ENCODE results near the gene FREM3.
A peak's percentile ranks its signal among the peaks of the same experiment; 100 is the strongest.
"Not testable (repeated sequence)": the region's sequence is repeated elsewhere in the genome, so short reads cannot be mapped to it uniquely, and the experiment has no call there.

Gene FREM3

GRCh38 chr4:143700416-143701352 lies at the start of gene FREM3:
TSS of gene FREM3 (minus strand) at chr4:143700675. CDS start at chr4:143700675, 0 bp downstream.
- DNase-seq (ENCODE audit: low spot score), result no peak

GRCh38 chr4:143745874-143746273 lies 45.4 kb upstream of the FREM3 start:
- DNase-seq (ENCODE audit: low spot score), result no peak

DNA sequence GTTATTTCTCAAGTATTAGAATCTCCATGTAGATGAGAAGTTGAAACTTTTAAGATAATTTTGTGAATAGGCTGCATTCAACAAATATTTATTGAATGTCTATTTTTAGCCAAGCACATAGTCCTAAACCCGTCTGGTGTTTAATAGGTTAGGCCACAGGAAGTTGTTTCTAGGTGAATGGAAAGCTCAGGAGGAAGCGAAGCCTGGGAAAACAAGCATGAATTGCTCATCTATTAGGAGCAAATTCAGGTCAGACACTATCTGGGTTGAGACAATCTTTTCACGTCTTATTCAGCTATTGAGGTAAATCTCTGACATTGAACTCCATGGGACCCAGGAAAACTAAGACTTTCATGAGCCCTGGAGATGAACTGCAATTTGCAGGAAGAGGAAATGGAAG lies 43.1 kb upstream of the FREM3 start:
- DNase-seq (ENCODE audit: low spot score), result no peak

GRCh38 chr4:143742834-143743233 lies 42.4 kb upstream of the FREM3 start:
- no peak for DNase-seq (ENCODE audit: low spot score)

DNA sequence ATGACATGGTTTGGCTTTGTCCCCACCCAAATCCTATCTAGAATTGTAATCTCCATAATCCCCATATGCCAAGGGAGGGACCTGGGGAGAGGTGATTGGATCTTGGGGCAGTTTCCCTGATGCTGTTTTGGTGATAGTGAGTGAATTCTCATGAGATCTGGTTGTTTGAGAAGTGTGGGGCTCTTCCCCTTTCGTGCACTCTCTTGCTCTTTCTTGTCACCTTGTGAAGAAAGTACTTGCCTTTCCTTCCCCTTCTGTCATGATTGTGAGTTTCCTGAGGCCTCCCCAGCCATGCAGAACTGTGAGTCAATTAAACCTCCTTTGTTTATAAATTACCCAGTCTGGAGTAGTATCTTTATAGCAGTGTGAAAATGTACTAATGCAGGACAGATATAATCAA lies 36.4 kb upstream of the FREM3 start:
- no peak for DNase-seq (ENCODE audit: low spot score)

GRCh38 chr4:143736061-143736460 lies 35.6 kb upstream of the FREM3 start:
- DNase-seq (ENCODE audit: low spot score), result not testable (repeated sequence)

DNA sequence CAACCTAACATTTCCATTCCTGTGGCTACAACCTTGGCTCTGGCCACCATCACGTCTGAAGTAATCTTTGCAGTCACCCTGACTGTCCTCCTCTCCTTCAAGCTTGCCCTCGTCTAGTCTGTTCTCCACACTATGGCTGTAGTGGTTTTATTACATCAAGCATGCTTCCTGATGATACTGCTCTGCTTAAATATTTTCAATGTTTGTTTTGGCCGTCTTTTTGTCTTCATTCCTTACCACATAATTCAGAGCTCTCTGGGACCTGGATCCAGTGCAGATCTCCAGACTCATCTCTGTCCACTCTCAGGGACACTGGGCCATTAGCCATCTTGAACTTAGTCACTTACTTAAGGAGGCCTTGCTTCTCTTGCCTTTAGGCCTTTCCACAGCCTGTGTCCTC lies 27.7 kb upstream of the FREM3 start:
- no peak for DNase-seq (ENCODE audit: low spot score)

DNA sequence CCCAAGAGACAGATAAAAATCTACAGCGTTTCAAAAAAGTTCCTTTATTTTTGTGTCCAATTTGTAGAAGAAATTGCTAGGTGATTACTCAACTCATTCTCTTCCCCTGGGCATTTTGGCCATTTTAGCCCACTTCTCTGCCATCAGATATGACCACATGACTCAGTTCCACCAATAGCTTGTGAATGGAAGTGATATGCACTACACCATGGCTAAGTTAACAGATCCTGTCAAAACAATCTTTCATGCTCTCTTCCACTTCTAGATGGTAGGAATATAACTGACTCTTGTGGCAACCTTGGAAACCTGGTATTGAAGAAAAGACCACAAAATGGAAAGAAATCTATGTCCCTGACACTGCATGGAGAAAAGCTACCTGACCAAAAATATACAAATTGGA lies 26.2 kb upstream of the FREM3 start:
- no peak for DNase-seq (ENCODE audit: low spot score)

DNA sequence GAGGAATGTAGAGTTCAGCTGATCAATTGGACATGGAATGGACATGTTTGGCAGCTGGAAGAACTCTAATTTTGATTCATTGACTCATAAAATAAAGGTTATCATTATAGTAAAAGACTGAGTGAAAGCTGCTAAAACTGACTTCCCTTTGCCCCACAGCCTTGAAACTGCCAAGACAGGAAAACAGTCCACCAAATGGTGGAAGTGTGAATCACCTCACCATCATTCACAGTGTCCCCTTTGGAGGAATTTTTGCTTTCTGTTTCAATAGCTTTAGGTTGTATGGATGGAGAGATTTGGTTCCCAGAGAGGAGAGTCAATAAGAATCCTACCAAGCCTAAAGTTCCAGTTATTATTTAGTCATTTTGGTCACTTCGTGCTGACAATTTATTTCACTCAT lies 20.8 kb upstream of the FREM3 start:
- DNase-seq (ENCODE audit: low spot score), result no peak

GRCh38 chr4:143718748-143719147 lies 18.3 kb upstream of the FREM3 start:
- DNase-seq (ENCODE audit: low spot score), result not testable (repeated sequence)

DNA sequence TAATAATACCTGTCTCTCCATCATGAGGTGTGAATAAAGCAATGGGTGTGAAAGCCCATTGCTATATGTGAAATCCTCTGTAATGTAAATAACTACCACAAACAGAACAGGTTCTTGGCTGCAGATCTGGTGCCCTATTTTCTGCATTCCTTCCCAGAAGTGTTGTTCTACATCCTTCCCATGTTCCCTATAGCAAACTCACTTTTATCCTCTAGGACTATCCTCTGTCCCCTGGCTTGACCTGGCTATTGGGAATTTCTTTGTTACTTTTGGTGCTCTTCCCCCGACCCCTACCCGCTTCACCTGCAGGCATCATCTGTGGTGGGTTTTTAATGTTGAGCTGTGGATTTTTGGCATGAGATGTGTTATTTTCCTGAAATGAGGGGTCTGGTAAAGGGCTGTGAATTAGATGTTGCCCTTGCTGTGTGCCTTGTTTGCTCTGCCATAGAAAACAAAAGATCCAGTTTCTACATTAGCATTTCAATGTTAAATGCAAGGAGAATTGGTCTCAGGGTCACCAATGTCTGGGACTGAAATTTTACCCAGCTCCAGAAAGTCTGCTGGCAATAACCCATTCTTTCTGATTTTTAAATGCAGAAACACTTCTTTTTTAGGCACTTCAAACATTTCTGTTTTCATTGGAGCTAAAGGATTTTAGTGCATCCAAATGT lies 13.6 kb upstream of the FREM3 start:
- DNase-seq (ENCODE audit: low spot score), result no peak

GRCh38 chr4:143713553-143713952 lies 13.1 kb upstream of the FREM3 start:
- DNase-seq (ENCODE audit: low spot score), result no peak

DNA sequence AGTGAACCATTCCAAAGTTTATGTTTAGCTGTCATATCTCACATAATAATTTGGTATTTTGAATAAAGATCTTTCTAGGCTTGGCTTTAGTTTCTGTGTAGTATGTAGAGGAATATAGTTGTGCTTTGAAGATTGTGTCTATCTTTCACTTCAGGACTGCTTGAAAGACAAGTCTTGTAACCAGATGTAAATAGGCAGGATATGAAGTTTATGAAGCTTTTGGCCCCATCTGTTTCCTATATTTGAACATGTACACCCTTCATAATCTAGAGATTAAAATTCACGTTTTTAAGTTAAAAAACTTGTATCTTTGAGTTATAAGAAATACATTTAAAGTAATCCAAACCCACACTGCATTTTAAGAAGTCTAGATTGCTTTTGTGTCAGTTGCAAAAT lies 11.7 kb upstream of the FREM3 start:
- no peak for DNase-seq (ENCODE audit: low spot score)

DNA sequence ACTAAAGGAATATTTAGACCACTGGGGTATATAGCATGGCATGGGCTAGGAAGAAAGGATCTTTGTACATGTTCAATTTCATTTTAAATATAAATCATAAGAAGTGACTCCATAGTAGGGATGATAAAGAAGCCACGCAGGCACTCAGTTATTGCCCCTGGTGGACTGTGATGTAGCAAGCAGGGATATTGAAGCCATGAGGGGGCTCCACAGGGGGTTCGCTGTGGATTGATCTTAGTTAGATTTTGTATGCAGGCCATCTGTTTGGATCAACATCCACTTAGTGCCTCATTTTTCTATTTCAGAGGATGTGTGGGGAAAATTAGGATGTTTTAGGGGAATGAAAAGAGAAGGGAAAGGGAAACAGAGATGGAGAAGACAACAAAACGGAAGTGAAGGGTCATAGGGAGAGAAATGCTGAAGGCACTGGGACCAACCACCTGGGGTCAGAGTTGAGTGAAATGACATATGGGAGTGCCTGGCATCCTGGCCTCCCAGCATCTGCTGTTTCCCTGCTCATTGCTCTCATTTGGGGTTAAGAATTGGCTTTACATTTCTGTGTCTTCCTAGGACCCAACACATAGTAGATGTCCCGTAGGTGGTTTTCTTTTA lies 11.2 kb upstream of the FREM3 start:
- peak; percentile 15 for DNase-seq (ENCODE audit: low spot score)

- no peak for DNase-seq (ENCODE audit: low spot score)
Observed at GRCh38 chr4:143701365-143701764, 890 bp upstream of the FREM3 start.

DNA sequence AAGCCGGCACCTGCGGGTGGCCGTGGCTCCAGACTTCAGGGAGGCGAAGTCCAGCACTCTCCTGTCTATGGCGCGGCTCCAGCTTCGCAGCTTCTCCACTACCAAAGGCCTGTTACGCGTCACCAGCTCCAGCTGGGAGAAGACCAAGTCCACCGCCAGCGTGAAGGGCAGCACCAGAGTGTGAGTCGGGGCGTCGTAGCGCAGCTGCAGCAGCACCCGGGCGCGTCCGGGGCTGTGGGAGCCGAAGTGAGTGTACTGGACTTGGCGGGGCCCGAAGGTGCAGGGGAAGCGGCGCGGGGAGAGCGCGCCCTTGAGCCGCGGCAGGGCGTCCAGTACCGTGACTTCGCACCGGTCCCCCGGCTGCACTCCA lies 444 bp downstream of the FREM3 start:
- no peak for DNase-seq (ENCODE audit: low spot score)

- no peak for DNase-seq (ENCODE audit: low spot score)
Observed at GRCh38 chr4:143699331-143700045, 987 bp downstream of the FREM3 start.

DNA sequence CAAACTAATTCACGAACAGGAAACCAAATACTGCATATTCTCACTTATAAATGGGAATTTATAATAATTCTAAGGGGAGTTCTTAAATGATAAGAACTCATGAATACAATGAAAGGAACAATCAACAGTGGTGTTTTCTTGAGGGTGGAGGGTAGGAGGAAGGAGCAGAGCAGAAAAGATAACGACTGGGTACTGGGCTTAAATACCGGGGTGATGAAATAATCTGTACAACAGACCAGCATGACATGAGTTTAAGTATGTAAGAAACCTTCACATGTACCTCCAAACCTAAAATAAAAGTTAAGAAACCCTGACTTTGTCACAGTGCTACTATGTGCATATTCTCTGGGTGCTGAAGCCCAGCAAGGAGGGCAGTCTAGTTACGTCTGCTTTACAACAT lies 6.6 kb downstream of the FREM3 start:
- no peak for DNase-seq (ENCODE audit: low spot score)

GRCh38 chr4:143692241-143692640 lies 8.2 kb downstream of the FREM3 start:
- DNase-seq (ENCODE audit: low spot score), result no peak

- DNase-seq (ENCODE audit: low spot score), result no peak
Observed at GRCh38 chr4:143679434-143679833, 21.0 kb downstream of the FREM3 start.

- DNase-seq (ENCODE audit: low spot score), result not testable (repeated sequence)
Observed at GRCh38 chr4:143673629-143674028, 26.8 kb downstream of the FREM3 start.

DNA sequence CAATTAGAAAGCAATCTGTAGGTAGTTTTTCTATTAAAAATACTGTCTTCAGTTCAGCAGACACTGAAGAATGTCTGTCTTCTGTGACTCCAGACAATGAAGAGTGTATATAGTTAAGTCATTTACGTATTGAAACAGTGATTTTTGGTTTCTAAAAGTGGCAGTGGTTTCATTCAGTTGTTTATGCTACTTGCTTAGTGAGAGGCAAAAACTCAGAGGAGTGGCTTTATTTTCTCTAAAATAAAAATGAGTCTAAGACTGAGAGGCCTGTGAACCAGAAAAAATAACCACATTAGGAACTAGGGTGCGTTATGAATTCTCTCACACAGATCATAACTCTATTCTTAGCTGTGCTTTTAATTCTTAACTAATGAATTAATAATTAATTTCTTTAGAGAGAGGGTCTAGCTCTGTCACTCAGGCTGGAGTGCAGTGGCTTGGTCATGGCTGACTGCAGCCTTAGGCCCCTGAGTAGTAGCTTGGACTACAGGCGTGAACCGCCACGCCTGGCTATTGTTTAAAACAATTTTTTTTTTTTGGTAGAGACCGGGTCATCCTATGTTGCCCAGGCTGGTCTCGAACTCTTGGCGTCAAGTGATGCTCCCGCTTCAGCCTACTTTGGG lies 31.4 kb downstream of the FREM3 start:
- DNase-seq (ENCODE audit: low spot score), result no peak
